WTC11 (cell line): Measurements from ENCODE around the gene NAALADL2. TPM values are rescaled to one million over a fixed set of nuclear protein-coding genes. Genes with fewer than 3 reads are reported as not detected.

ENCODE experiments used
- ATAC-seq: fragments of 200-7000 bp; cut with Tn5 transposase; 2 replicates; pipeline ENCODE4 v1.10.0; 2021; ENCODE audit warnings: mild to moderate bottlenecking, moderate library complexity
- CTCF ChIA-PET: fragments of 300-600 bp; sonication (Branson Sonifier 250); formaldehyde crosslinking; loops from one replicate; lab custom pipeline; 2021; ENCODE audit warnings: antibody characterized with exemption; lab: Charles Lee
- POLR2A ChIA-PET: fragments of 350-600 bp; sonication (Branson Sonifier 250); formaldehyde crosslinking; loops from one replicate; lab custom pipeline; 2021; ENCODE audit warnings: antibody characterized with exemption; lab: Charles Lee
- DNase-seq: peaks from one replicate; pipeline ENCODE4 v3.0.0; 2021; ENCODE audit warnings: low spot score
- H3K27ac Mint-ChIP-seq: 2 replicates; pipeline ENCODE4 v1.8.0; 2021; ENCODE audit warnings: mixed read lengths
- H3K27me3 Mint-ChIP-seq: 2 replicates; pipeline ENCODE4 v1.8.0; 2021; ENCODE audit warnings: low read depth, mild to moderate bottlenecking, moderate library complexity, mixed read lengths
- H3K36me3 Mint-ChIP-seq: 2 replicates; pipeline ENCODE4 v1.8.0; 2021; ENCODE audit warnings: mixed read lengths
- H3K4me1 Mint-ChIP-seq: 2 replicates; pipeline ENCODE4 v1.8.0; 2022; ENCODE audit warnings: mixed read lengths
- H3K4me3 Mint-ChIP-seq: 2 replicates; pipeline ENCODE4 v1.8.0; 2021; ENCODE audit warnings: mild to moderate bottlenecking, moderate library complexity, mixed read lengths
- H3K9me3 Mint-ChIP-seq: 2 replicates; pipeline ENCODE4 v1.8.0; 2021; ENCODE audit warnings: mixed read lengths
- HMGA2 ChIP-seq: fragments of 250-450 bp; sonication (Bioruptor Pico); IDR thresholded peaks from 2 replicates; pipeline ENCODE4 v1.4.0; 2021; ENCODE audit warnings: mild to moderate bottlenecking, moderate library complexity
- JAZF1 ChIP-seq: fragments of 250-450 bp; sonication (Bioruptor Pico); IDR thresholded peaks from 2 replicates; pipeline ENCODE4 v1.9.0; 2021; ENCODE audit warnings: moderate library complexity, mild to moderate bottlenecking, inconsistent platforms
- NFE2L1 ChIP-seq: sonication (generic); formaldehyde crosslinking; IDR thresholded peaks from 2 replicates; pipeline ENCODE4 v1.8.1; 2023; ENCODE audit warnings: missing genetic modification reagents
- NR3C1 ChIP-seq: sonication (generic); formaldehyde crosslinking; conservative IDR thresholded peaks from 2 replicates; pipeline ENCODE4 v1.8.1; 2023; ENCODE audit warnings: low read depth, mild to moderate bottlenecking, missing genetic modification reagents
- OVOL2 ChIP-seq: fragments of 250-450 bp; sonication (Bioruptor Pico); IDR thresholded peaks from 2 replicates; pipeline ENCODE4 v1.9.0; 2021; ENCODE audit warnings: mild to moderate bottlenecking, borderline replicate concordance
- SOX15 ChIP-seq: fragments of 250-450 bp; sonication (Bioruptor Pico); IDR thresholded peaks from 2 replicates; pipeline ENCODE4 v1.9.0; 2021; ENCODE audit warnings: mild to moderate bottlenecking
- TP53 ChIP-seq: sonication (generic); formaldehyde crosslinking; IDR thresholded peaks from 2 replicates; pipeline ENCODE4 v1.8.1; 2023; ENCODE audit warnings: mild to moderate bottlenecking, missing genetic modification reagents
- ZNF138 ChIP-seq: sonication (generic); formaldehyde crosslinking; conservative IDR thresholded peaks from 2 replicates; pipeline ENCODE4 v1.8.1; 2022; ENCODE audit warnings: mild to moderate bottlenecking, moderate library complexity, missing genetic modification reagents
- ZNF263 ChIP-seq: sonication (generic); formaldehyde crosslinking; IDR thresholded peaks from 2 replicates; pipeline ENCODE4 v1.8.1; 2022; ENCODE audit warnings: low read depth, mild to moderate bottlenecking, moderate library complexity, missing genetic modification reagents
- total RNA-seq: library from RNA; stranded (reverse); gene quantifications from 3 replicates; pipeline ENCODE4 v1.2.3, GENCODE V29; 2021
- TF ChIP-seq, protein P1 (sequence below): sonication (generic); formaldehyde crosslinking; IDR thresholded peaks from 2 replicates; pipeline ENCODE4 v1.8.1; 2022; ENCODE audit warnings: low read depth, missing genetic modification reagents, borderline replicate concordance
- TF ChIP-seq, protein P2 (sequence below): sonication (generic); formaldehyde crosslinking; IDR thresholded peaks from 2 replicates; pipeline ENCODE4 v1.8.0; 2022; ENCODE audit warnings: missing genetic modification reagents
- TF ChIP-seq, protein P3 (sequence below): sonication (generic); formaldehyde crosslinking; conservative IDR thresholded peaks from 2 replicates; pipeline ENCODE4 v1.8.1; 2023; ENCODE audit warnings: mild to moderate bottlenecking, low read depth, missing genetic modification reagents, moderate library complexity
- TF ChIP-seq, protein P4 (sequence below): fragments of 250-450 bp; sonication (Bioruptor Pico); IDR thresholded peaks from 2 replicates; pipeline ENCODE4 v1.9.0; 2021; ENCODE audit warnings: mild to moderate bottlenecking, borderline replicate concordance
- TF ChIP-seq, protein P5 (sequence below): sonication (generic); formaldehyde crosslinking; IDR thresholded peaks from 2 replicates; pipeline ENCODE4 v1.8.0; 2023; ENCODE audit warnings: missing genetic modification reagents, mild to moderate bottlenecking, borderline replicate concordance
- TF ChIP-seq, protein P6 (sequence below): sonication (generic); formaldehyde crosslinking; IDR thresholded peaks from 2 replicates; pipeline ENCODE4 v1.8.0; 2022; ENCODE audit warnings: mild to moderate bottlenecking, missing genetic modification reagents
- TF ChIP-seq, protein P7 (sequence below): sonication (generic); formaldehyde crosslinking; IDR thresholded peaks from 2 replicates; pipeline ENCODE4 v1.8.1; 2022; ENCODE audit warnings: mild to moderate bottlenecking, moderate library complexity, missing genetic modification reagents

The NAALADL2 gene
- total RNA-seq, 1 experiment from 2014 or later = 1.2 TPM

DNA sequence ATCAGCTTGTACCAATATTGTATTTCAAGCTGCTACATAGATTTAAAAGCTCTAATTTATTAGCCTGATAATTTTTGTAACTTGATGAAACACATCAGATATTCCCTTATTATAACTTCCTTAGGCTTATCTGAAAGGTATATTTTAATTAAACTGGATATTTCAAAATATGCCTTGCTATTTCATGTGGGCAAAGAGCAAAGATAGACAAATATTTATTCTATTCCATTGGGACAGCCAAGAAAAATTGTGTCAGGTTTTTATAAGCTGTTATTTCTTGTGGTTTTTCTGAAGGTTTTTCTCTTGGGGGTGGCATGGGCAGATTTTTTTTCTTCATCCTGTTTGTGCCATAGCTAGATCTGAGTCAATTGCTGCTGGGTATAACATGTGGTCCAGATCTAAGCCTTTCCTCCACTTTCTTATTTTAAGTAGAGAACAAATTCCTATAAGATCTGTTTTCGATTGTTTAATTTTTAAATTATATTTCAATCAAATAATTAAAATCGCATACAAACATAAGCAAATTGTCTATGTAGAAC, 249.5 kb downstream of the NAALADL2 start:
- no peak overlapping the region for H3K4me3 Mint-ChIP-seq
- POLR2A ChIA-PET = no interaction called here
- H3K27ac Mint-ChIP-seq = no peak overlapping the region
- no peak for ATAC-seq
- no peak for DNase-seq
- H3K4me1 Mint-ChIP-seq = 0 out of 2 replicates have a peak, but pooled peaks cover 3% of the 10 kb centered on the region
- H3K9me3 Mint-ChIP-seq = no peaks in the 10 kb centered on the region
- H3K36me3 Mint-ChIP-seq = no peaks in the 10 kb centered on the region
- CTCF ChIA-PET = interaction anchor here (0.6 kb wide), 1 partner anchor 13 kb away, joined by 3 read pairs; no protein-coding TSS in a partner anchor
- no peaks in the 10 kb centered on the region for H3K27me3 Mint-ChIP-seq
- TF ChIP-seq, protein P1, sequence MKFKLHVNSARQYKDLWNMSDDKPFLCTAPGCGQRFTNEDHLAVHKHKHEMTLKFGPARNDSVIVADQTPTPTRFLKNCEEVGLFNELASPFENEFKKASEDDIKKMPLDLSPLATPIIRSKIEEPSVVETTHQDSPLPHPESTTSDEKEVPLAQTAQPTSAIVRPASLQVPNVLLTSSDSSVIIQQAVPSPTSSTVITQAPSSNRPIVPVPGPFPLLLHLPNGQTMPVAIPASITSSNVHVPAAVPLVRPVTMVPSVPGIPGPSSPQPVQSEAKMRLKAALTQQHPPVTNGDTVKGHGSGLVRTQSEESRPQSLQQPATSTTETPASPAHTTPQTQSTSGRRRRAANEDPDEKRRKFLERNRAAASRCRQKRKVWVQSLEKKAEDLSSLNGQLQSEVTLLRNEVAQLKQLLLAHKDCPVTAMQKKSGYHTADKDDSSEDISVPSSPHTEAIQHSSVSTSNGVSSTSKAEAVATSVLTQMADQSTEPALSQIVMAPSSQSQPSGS (CRISPR knock-in tag) = no peak
- TF ChIP-seq, protein P2, sequence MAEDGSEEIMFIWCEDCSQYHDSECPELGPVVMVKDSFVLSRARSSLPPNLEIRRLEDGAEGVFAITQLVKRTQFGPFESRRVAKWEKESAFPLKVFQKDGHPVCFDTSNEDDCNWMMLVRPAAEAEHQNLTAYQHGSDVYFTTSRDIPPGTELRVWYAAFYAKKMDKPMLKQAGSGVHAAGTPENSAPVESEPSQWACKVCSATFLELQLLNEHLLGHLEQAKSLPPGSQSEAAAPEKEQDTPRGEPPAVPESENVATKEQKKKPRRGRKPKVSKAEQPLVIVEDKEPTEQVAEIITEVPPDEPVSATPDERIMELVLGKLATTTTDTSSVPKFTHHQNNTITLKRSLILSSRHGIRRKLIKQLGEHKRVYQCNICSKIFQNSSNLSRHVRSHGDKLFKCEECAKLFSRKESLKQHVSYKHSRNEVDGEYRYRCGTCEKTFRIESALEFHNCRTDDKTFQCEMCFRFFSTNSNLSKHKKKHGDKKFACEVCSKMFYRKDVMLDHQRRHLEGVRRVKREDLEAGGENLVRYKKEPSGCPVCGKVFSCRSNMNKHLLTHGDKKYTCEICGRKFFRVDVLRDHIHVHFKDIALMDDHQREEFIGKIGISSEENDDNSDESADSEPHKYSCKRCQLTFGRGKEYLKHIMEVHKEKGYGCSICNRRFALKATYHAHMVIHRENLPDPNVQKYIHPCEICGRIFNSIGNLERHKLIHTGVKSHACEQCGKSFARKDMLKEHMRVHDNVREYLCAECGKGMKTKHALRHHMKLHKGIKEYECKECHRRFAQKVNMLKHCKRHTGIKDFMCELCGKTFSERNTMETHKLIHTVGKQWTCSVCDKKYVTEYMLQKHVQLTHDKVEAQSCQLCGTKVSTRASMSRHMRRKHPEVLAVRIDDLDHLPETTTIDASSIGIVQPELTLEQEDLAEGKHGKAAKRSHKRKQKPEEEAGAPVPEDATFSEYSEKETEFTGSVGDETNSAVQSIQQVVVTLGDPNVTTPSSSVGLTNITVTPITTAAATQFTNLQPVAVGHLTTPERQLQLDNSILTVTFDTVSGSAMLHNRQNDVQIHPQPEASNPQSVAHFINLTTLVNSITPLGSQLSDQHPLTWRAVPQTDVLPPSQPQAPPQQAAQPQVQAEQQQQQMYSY (CRISPR knock-in tag) = no peak
- TF ChIP-seq OVOL2 (no peak), HMGA2 (no peak), JAZF1 (CRISPR knock-in tag) (no peak), NFE2L1 (CRISPR knock-in tag) (no peak), ZNF138 (no peak), TP53 (CRISPR knock-in tag) (no peak), ZNF263 (CRISPR knock-in tag) (no peak), NR3C1 (CRISPR knock-in tag) (no peak), SOX15 (no peak)
- TF ChIP-seq, protein P3, sequence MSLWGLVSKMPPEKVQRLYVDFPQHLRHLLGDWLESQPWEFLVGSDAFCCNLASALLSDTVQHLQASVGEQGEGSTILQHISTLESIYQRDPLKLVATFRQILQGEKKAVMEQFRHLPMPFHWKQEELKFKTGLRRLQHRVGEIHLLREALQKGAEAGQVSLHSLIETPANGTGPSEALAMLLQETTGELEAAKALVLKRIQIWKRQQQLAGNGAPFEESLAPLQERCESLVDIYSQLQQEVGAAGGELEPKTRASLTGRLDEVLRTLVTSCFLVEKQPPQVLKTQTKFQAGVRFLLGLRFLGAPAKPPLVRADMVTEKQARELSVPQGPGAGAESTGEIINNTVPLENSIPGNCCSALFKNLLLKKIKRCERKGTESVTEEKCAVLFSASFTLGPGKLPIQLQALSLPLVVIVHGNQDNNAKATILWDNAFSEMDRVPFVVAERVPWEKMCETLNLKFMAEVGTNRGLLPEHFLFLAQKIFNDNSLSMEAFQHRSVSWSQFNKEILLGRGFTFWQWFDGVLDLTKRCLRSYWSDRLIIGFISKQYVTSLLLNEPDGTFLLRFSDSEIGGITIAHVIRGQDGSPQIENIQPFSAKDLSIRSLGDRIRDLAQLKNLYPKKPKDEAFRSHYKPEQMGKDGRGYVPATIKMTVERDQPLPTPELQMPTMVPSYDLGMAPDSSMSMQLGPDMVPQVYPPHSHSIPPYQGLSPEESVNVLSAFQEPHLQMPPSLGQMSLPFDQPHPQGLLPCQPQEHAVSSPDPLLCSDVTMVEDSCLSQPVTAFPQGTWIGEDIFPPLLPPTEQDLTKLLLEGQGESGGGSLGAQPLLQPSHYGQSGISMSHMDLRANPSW (CRISPR knock-in tag) = no peak
- TF ChIP-seq, protein P4, sequence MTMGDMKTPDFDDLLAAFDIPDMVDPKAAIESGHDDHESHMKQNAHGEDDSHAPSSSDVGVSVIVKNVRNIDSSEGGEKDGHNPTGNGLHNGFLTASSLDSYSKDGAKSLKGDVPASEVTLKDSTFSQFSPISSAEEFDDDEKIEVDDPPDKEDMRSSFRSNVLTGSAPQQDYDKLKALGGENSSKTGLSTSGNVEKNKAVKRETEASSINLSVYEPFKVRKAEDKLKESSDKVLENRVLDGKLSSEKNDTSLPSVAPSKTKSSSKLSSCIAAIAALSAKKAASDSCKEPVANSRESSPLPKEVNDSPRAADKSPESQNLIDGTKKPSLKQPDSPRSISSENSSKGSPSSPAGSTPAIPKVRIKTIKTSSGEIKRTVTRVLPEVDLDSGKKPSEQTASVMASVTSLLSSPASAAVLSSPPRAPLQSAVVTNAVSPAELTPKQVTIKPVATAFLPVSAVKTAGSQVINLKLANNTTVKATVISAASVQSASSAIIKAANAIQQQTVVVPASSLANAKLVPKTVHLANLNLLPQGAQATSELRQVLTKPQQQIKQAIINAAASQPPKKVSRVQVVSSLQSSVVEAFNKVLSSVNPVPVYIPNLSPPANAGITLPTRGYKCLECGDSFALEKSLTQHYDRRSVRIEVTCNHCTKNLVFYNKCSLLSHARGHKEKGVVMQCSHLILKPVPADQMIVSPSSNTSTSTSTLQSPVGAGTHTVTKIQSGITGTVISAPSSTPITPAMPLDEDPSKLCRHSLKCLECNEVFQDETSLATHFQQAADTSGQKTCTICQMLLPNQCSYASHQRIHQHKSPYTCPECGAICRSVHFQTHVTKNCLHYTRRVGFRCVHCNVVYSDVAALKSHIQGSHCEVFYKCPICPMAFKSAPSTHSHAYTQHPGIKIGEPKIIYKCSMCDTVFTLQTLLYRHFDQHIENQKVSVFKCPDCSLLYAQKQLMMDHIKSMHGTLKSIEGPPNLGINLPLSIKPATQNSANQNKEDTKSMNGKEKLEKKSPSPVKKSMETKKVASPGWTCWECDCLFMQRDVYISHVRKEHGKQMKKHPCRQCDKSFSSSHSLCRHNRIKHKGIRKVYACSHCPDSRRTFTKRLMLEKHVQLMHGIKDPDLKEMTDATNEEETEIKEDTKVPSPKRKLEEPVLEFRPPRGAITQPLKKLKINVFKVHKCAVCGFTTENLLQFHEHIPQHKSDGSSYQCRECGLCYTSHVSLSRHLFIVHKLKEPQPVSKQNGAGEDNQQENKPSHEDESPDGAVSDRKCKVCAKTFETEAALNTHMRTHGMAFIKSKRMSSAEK = no peak
- TF ChIP-seq, protein P5, sequence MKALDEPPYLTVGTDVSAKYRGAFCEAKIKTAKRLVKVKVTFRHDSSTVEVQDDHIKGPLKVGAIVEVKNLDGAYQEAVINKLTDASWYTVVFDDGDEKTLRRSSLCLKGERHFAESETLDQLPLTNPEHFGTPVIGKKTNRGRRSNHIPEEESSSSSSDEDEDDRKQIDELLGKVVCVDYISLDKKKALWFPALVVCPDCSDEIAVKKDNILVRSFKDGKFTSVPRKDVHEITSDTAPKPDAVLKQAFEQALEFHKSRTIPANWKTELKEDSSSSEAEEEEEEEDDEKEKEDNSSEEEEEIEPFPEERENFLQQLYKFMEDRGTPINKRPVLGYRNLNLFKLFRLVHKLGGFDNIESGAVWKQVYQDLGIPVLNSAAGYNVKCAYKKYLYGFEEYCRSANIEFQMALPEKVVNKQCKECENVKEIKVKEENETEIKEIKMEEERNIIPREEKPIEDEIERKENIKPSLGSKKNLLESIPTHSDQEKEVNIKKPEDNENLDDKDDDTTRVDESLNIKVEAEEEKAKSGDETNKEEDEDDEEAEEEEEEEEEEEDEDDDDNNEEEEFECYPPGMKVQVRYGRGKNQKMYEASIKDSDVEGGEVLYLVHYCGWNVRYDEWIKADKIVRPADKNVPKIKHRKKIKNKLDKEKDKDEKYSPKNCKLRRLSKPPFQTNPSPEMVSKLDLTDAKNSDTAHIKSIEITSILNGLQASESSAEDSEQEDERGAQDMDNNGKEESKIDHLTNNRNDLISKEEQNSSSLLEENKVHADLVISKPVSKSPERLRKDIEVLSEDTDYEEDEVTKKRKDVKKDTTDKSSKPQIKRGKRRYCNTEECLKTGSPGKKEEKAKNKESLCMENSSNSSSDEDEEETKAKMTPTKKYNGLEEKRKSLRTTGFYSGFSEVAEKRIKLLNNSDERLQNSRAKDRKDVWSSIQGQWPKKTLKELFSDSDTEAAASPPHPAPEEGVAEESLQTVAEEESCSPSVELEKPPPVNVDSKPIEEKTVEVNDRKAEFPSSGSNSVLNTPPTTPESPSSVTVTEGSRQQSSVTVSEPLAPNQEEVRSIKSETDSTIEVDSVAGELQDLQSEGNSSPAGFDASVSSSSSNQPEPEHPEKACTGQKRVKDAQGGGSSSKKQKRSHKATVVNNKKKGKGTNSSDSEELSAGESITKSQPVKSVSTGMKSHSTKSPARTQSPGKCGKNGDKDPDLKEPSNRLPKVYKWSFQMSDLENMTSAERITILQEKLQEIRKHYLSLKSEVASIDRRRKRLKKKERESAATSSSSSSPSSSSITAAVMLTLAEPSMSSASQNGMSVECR (CRISPR knock-in tag) = no peak
- TF ChIP-seq, protein P6, sequence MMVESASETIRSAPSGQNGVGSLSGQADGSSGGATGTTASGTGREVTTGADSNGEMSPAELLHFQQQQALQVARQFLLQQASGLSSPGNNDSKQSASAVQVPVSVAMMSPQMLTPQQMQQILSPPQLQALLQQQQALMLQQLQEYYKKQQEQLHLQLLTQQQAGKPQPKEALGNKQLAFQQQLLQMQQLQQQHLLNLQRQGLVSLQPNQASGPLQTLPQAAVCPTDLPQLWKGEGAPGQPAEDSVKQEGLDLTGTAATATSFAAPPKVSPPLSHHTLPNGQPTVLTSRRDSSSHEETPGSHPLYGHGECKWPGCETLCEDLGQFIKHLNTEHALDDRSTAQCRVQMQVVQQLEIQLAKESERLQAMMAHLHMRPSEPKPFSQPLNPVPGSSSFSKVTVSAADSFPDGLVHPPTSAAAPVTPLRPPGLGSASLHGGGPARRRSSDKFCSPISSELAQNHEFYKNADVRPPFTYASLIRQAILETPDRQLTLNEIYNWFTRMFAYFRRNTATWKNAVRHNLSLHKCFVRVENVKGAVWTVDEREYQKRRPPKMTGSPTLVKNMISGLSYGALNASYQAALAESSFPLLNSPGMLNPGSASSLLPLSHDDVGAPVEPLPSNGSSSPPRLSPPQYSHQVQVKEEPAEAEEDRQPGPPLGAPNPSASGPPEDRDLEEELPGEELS = no peak
- TF ChIP-seq, protein P7, sequence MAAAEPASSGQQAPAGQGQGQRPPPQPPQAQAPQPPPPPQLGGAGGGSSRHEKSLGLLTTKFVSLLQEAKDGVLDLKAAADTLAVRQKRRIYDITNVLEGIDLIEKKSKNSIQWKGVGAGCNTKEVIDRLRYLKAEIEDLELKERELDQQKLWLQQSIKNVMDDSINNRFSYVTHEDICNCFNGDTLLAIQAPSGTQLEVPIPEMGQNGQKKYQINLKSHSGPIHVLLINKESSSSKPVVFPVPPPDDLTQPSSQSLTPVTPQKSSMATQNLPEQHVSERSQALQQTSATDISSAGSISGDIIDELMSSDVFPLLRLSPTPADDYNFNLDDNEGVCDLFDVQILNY (CRISPR knock-in tag) = no peak
